Calu3 (cell line): ENCODE measurements around the gene CHST7. TPM values are rescaled to one million over a fixed set of nuclear protein-coding genes. Genes with fewer than 3 reads are reported as not detected.

Experiments used
- BruUV-seq: library from RNA; stranded (reverse); fragments of 400-500 nt; replicated peaks from 2 replicates; lab custom pipeline; 2021; lab: Mats Ljungman, UMichigan
- CTCF ChIA-PET: fragments of 300-600 bp; sonication (Branson Sonifier 250); formaldehyde crosslinking; loops from one replicate; lab custom pipeline; 2022; ENCODE audit warnings: antibody characterized with exemption; lab: Charles Lee
- DNase-seq: peaks from one replicate; pipeline ENCODE4 v3.0.0; 2022
- H3K27ac Mint-ChIP-seq: one replicate; pipeline ENCODE4 v1.8.0; 2022; ENCODE audit warnings: mixed read lengths; ENCODE audit not compliant: unreplicated experiment
- H3K27me3 Mint-ChIP-seq: one replicate; pipeline ENCODE4 v1.8.0; 2022; ENCODE audit warnings: mixed read lengths; ENCODE audit not compliant: unreplicated experiment
- H3K36me3 Mint-ChIP-seq: one replicate; pipeline ENCODE4 v1.8.0; 2022; ENCODE audit warnings: mild to moderate bottlenecking, moderate library complexity, mixed read lengths; ENCODE audit not compliant: insufficient read depth, unreplicated experiment
- H3K4me1 Mint-ChIP-seq: one replicate; pipeline ENCODE4 v1.8.0; 2022; ENCODE audit warnings: mild to moderate bottlenecking, low read depth, mixed read lengths; ENCODE audit not compliant: unreplicated experiment
- H3K4me3 Mint-ChIP-seq: one replicate; pipeline ENCODE4 v1.8.0; 2022; ENCODE audit warnings: mild to moderate bottlenecking, low read depth, moderate library complexity, mixed read lengths; ENCODE audit not compliant: unreplicated experiment
- H3K9me3 Mint-ChIP-seq: one replicate; pipeline ENCODE4 v1.8.0; 2022; ENCODE audit warnings: low read depth, mixed read lengths; ENCODE audit not compliant: unreplicated experiment
- intact Hi-C: fragments of 100-400 bp; cut with micrococcal nuclease; formaldehyde crosslinking; loops from one replicate; pipeline ENCODE4 v1.10.0; 2022; ENCODE audit not compliant: unreplicated experiment
- total RNA-seq: library from RNA; stranded (reverse); gene quantifications from 2 replicates; pipeline ENCODE4 v1.2.3, GENCODE V29; 2022
- TF ChIP-seq, protein P1 (sequence below): fragments of 200-600 bp; IDR thresholded peaks from one replicate; pipeline ENCODE4 v1.8.0; 2022; ENCODE audit warnings: antibody characterized with exemption; ENCODE audit not compliant: unreplicated experiment

Gene CHST7
- total RNA-seq, 1 experiment from 2014 or later: 8.3 TPM

DNA sequence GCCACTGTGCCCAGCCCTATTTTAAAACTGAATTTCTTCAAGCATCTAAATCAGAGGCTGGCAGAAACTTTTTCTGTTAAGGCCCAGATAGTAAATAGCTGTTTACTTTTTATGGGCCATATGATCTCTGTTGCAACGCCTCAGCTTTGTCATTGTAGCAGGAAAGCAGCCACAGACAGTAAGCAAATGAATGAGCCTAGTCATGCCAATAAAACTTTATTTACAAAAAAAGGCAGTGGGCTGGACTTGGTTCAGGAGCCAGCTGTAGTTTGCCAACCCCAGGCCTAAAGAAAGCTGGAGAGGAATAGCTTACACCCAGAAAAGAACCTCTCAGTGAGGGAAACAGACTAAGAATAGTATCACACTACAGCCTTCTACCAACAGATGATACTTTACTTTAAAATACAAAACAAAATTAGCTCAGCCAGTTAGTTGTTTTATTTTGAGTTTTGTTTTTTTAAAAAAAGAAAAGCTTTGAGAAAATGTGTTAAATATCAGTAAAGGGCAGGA lies 25.5 kb downstream of the CHST7 start:
- CTCF ChIA-PET: interaction anchor here (1.1 kb wide), 1 partner anchor 44 kb away, joined by 3 read pairs; no protein-coding TSS in a partner anchor
- peaks cover 2% of the 10 kb centered on the region for H3K4me1 Mint-ChIP-seq

DNA sequence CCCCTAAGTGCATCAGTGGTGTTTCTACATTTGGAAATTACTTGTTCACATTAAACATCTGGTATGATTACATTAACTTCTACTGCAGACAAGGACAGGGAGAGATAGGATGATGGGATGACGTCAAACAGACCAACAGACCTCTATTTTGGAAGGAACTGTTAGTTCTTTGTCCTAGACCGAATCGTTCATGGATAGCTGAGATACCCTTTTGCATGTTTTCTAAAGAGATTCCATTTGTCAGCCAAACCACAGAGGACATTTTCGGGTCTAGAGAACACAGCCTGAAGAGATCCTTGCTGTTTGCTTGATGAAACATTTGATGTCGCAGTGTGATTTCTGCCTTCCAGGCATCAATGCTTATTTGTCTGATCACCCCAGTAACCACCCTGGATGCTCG lies 27.7 kb downstream of the CHST7 start:
- no peak overlapping the region for H3K27ac Mint-ChIP-seq
- BruUV-seq: no TSS peak
- CTCF ChIA-PET: no interaction called here

More for the DNA sequence above, 25.5 kb downstream of the CHST7 start:
- intact Hi-C loops: no loop called here
- no peak for DNase-seq
- TF ChIP-seq, protein P1, sequence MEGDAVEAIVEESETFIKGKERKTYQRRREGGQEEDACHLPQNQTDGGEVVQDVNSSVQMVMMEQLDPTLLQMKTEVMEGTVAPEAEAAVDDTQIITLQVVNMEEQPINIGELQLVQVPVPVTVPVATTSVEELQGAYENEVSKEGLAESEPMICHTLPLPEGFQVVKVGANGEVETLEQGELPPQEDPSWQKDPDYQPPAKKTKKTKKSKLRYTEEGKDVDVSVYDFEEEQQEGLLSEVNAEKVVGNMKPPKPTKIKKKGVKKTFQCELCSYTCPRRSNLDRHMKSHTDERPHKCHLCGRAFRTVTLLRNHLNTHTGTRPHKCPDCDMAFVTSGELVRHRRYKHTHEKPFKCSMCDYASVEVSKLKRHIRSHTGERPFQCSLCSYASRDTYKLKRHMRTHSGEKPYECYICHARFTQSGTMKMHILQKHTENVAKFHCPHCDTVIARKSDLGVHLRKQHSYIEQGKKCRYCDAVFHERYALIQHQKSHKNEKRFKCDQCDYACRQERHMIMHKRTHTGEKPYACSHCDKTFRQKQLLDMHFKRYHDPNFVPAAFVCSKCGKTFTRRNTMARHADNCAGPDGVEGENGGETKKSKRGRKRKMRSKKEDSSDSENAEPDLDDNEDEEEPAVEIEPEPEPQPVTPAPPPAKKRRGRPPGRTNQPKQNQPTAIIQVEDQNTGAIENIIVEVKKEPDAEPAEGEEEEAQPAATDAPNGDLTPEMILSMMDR: no peak
- Mint-ChIP-seq H3K9me3 (no peaks in the 10 kb centered on the region), H3K4me3 (no peak overlapping the region), H3K27me3 (no peaks in the 10 kb centered on the region), H3K36me3 (peaks cover 19% of the 10 kb centered on the region), H3K27ac (no peak overlapping the region)
- no TSS peak for BruUV-seq

DNA sequence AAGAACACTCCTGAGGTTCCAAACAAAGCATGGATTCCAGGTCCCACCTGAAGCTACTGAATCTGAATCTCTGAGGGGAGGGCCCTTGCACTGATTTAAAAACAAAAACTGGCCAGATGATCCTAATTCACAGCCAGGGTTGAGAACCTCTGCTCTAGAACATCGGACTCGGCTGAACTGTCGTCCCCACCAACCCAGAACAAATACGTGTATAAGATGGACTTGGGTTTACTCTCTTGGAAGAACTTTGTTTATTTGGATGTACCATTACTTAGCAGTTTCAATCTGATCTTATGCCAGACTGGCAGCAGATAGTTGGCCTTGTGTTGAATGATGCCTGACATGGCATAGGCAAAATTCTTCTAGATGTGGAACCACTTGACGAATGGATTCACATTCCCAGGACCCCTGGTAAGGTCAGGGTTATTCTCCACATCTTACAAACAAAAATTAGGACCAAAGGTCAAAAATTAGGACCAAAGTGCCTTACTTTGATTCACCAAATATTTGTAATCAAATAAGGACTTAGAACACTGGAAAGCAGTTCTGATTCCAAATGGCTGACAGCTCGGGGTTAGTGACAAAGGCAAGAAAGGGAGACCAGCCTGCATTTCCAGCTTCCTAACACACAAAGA lies 29.0 kb downstream of the CHST7 start:
- no peak overlapping the region for H3K27ac Mint-ChIP-seq
- no peaks in the 10 kb centered on the region for H3K27me3 Mint-ChIP-seq
- no peaks in the 10 kb centered on the region for H3K4me1 Mint-ChIP-seq
- no peaks in the 10 kb centered on the region for H3K9me3 Mint-ChIP-seq
- DNase-seq: no peak
- peaks cover 19% of the 10 kb centered on the region for H3K36me3 Mint-ChIP-seq
- BruUV-seq: no TSS peak
- intact Hi-C loops: no loop called here
- H3K4me3 Mint-ChIP-seq: no peak overlapping the region
- TF ChIP-seq, protein P1: no peak
- CTCF ChIA-PET: no interaction called here

More for the DNA sequence above, 27.7 kb downstream of the CHST7 start:
- no peak overlapping the region for H3K4me3 Mint-ChIP-seq
- no peaks in the 10 kb centered on the region for H3K27me3 Mint-ChIP-seq
- H3K36me3 Mint-ChIP-seq: peaks cover 14% of the 10 kb centered on the region
- intact Hi-C loops: no loop called here
- H3K4me1 Mint-ChIP-seq: no peaks in the 10 kb centered on the region
- H3K9me3 Mint-ChIP-seq: no peaks in the 10 kb centered on the region
- TF ChIP-seq, protein P1: no peak
- DNase-seq: no peak

GRCh38 chrX:46607916-46608315 lies 34.4 kb downstream of the CHST7 start:
- Mint-ChIP-seq H3K27ac (no peak overlapping the region), H3K27me3 (no peaks in the 10 kb centered on the region), H3K4me3 (no peak overlapping the region), H3K36me3 (peaks cover 22% of the 10 kb centered on the region), H3K4me1 (no peaks in the 10 kb centered on the region), H3K9me3 (no peaks in the 10 kb centered on the region)
- no TSS peak for BruUV-seq
- intact Hi-C loops: no loop called here
- no peak for DNase-seq
- TF ChIP-seq, protein P1: no peak
- CTCF ChIA-PET: no interaction called here
